K562 (cell line): ENCODE data around the gene TXN2. TPM values are rescaled to one million over a fixed set of nuclear protein-coding genes. Genes with fewer than 3 reads are reported as not detected.

Source experiments
- CBX8 ChIP-seq: fragments of 200-600 bp; sonication (generic); IDR thresholded peaks from 2 replicates; pipeline ENCODE4 v1.6.1; 2012; ENCODE audit warnings: borderline replicate concordance, mixed run types, low read depth, mild to moderate bottlenecking, moderate library complexity, mixed read lengths, low read length, control low read depth, inconsistent platforms; ENCODE audit not compliant: poor library complexity, severe bottlenecking; ENCODE audit errors: extremely low read depth
- CEBPG ChIP-seq, 3 experiments: fragments of 200-800 bp in 1 of 3; sonication (Bioruptor generic) in 1 of 3; sonication (generic) in 1 of 3; formaldehyde crosslinking in 1 of 3; IDR thresholded peaks in 2 of 3; conservative IDR thresholded peaks in 1 of 3; 2 replicates each; pipeline versions ENCODE4 v1.6.1 to v1.8.0; 2016 to 2022; ENCODE audit warnings: missing compliant biosample characterization in 2 of 3, missing genetic modification characterization in 2 of 3, mild to moderate bottlenecking in 1 of 3, missing genetic modification reagents in 1 of 3
- HDGF ChIP-seq: fragments of 450-650 bp; IDR thresholded peaks from 2 replicates; pipeline ENCODE4 v1.6.1; 2016
- LCOR ChIP-seq: sonication (generic); formaldehyde crosslinking; IDR thresholded peaks from 2 replicates; pipeline ENCODE4 v1.8.0; 2022; ENCODE audit warnings: mild to moderate bottlenecking, missing genetic modification reagents
- MAZ ChIP-seq, 2 experiments: fragments of 450-650 bp in 1 of 2; sonication (generic) in 1 of 2; formaldehyde crosslinking; IDR thresholded peaks in 1 of 2; conservative IDR thresholded peaks in 1 of 2; 2 replicates each; pipeline versions ENCODE4 v1.4.0 to v1.5.0; 2020; ENCODE audit warnings: mild to moderate bottlenecking in 1 of 2, missing genetic modification reagents in 1 of 2
- MXI1 ChIP-seq: IDR thresholded peaks from 2 replicates; pipeline ENCODE4 v1.6.1; 2011; ENCODE audit warnings: low read depth, mild to moderate bottlenecking, improper control_type of control experiment, low read length
- TAF7 ChIP-seq: fragments of 450-650 bp; IDR thresholded peaks from 2 replicates; pipeline ENCODE4 v1.6.1; 2016; ENCODE audit warnings: missing genetic modification characterization, missing compliant biosample characterization
- TGIF2 ChIP-seq: sonication (generic); formaldehyde crosslinking; IDR thresholded peaks from 2 replicates; pipeline ENCODE4 v1.8.1; 2022; ENCODE audit warnings: mild to moderate bottlenecking, missing genetic modification reagents, moderate library complexity
- polyA plus RNA-seq, 8 experiments: library from polyadenylated mRNA; depleted of rRNA in 4 of 8; stranded (reverse) in 5 of 8; unstranded in 3 of 8; fragments of >200 nt; fragmentation: Nextera tagmentation in 2 of 8; fragmentation: Illumina TruSeq in 1 of 8; extraction: Ambion mirVana in 2 of 8; extraction: Trizol in 1 of 8; gene quantifications; 2 replicates each; pipeline versions ENCODE4 v1.2.1 to v1.2.3, GENCODE V29; 2011 to 2014; ENCODE audit warnings: inconsistent platforms in 1 of 8, missing spikeins in 1 of 8
- total RNA-seq, 7 experiments: library from RNA; depleted of rRNA in 6 of 7; stranded (reverse); fragments of >200 nt in 6 of 7; fragmentation: Illumina TruSeq in 2 of 7; extraction: Trizol in 2 of 7; gene quantifications; 2 replicates each; pipeline versions ENCODE4 v1.2.1 to v1.2.3, GENCODE V29; 2011 to 2021; ENCODE audit warnings: low replicate concordance in 1 of 7
- TF ChIP-seq, protein P1 (sequence below): fragments of 250-450 bp; sonication (Bioruptor Pico); IDR thresholded peaks from 2 replicates; pipeline ENCODE4 v1.9.0; 2021; ENCODE audit warnings: mild to moderate bottlenecking, inconsistent platforms
- TF ChIP-seq, protein P2 (sequence below), 2 experiments: fragments of 250-450 bp in 1 of 2; fragments of 450-650 bp in 1 of 2; sonication (Bioruptor Pico) in 1 of 2; IDR thresholded peaks; 2 replicates each; pipeline versions ENCODE4 v1.6.1 to v1.8.0; 2016 to 2021; ENCODE audit warnings: mild to moderate bottlenecking in 2 of 2, moderate library complexity in 2 of 2, missing compliant biosample characterization in 1 of 2, missing genetic modification characterization in 1 of 2
- TF ChIP-seq, protein P3 (sequence below): sonication (generic); formaldehyde crosslinking; IDR thresholded peaks from 2 replicates; pipeline ENCODE4 v1.8.1; 2022; ENCODE audit warnings: missing genetic modification reagents

Gene TXN2
- total and polyA plus RNA-seq, 9 of the 15 experiments (the other 6 are each of a cell fraction or from before 2014, with no cell fraction given): 48.5 to 399 (median 118) TPM

DNA sequence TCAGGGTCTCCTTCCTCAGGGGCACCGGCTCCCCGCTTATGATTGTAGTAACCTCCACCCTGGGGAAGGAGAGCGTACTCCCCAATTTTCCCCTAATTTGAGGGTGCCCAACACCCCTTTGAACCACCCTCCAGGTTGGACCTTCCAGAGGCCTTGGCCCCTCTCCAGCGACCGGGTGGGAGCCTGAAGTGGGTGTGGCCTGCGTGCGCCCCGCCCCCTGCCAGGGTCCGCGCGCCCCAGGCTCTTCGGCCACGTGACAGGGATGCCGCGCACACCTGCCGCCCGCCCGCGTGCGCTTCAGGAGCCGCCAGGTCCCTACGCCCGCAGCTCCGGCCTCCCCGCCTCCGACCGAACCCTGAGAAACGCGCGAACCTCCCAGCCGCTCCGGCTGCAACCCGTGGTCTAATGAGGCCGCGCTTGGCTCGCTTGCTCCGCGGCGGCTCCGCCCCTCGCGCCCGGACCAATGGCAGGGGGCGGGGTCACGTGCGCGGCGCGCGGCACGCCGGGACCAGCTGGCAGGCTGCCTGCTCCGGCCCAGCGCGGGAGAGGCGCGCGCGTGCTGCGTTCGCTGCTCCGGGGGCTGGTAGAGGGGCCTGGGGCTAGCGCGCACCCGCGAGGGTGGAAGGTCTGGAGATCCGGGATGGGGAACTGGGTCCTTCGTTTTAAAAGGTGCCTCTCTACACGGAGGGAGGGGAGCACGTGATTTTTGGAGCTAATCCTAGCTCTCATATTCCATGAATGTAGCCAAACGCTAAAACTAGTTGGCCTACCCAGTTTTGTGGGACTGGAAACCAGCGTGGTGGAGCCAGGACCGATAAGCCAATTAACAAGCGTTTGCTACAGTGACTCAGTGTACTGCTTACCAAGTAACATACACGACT, 25.4 kb upstream of the TXN2 start, which contains the start of gene FOXRED2 (continued):
- TF ChIP-seq HDGF (no peak), CEBPG (CRISPR knock-in tag; IDR thresholded peaks at IDR 0.05) (0 out of 2 replicates have a peak, but pooled peaks have one; percentile 37), CEBPG (tag; conservative IDR thresholded peaks at IDR 0.05 in 1 of 2, IDR thresholded peaks at IDR 0.05 in 1 of 2) (no peak), MXI1 (no peak), MAZ (CRISPR knock-in tag; conservative IDR thresholded peaks at IDR 0.05 in 1 of 2, IDR thresholded peaks at IDR 0.05 in 1 of 2) (peak; percentile 48 to 67; a peak in 1 of 4 replicates), TAF7 (tag) (no peak), LCOR (no peak; the same call in 1 of the 2 replicates), CBX8 (no peak), TGIF2 (no peak)
- TF ChIP-seq, protein P1, sequence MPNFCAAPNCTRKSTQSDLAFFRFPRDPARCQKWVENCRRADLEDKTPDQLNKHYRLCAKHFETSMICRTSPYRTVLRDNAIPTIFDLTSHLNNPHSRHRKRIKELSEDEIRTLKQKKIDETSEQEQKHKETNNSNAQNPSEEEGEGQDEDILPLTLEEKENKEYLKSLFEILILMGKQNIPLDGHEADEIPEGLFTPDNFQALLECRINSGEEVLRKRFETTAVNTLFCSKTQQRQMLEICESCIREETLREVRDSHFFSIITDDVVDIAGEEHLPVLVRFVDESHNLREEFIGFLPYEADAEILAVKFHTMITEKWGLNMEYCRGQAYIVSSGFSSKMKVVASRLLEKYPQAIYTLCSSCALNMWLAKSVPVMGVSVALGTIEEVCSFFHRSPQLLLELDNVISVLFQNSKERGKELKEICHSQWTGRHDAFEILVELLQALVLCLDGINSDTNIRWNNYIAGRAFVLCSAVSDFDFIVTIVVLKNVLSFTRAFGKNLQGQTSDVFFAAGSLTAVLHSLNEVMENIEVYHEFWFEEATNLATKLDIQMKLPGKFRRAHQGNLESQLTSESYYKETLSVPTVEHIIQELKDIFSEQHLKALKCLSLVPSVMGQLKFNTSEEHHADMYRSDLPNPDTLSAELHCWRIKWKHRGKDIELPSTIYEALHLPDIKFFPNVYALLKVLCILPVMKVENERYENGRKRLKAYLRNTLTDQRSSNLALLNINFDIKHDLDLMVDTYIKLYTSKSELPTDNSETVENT (CRISPR knock-in tag): peak; percentile 51; the same call in 1 of the 2 replicates
- TF ChIP-seq, protein P2, sequence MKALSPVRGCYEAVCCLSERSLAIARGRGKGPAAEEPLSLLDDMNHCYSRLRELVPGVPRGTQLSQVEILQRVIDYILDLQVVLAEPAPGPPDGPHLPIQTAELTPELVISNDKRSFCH (CRISPR knock-in tag; IDR thresholded peaks at IDR 0.05): no peak
- TF ChIP-seq, protein P2 (tag; IDR thresholded peaks at IDR 0.05): 0 out of 2 replicates have a peak, but pooled peaks have one; percentile 47
- TF ChIP-seq, protein P3, sequence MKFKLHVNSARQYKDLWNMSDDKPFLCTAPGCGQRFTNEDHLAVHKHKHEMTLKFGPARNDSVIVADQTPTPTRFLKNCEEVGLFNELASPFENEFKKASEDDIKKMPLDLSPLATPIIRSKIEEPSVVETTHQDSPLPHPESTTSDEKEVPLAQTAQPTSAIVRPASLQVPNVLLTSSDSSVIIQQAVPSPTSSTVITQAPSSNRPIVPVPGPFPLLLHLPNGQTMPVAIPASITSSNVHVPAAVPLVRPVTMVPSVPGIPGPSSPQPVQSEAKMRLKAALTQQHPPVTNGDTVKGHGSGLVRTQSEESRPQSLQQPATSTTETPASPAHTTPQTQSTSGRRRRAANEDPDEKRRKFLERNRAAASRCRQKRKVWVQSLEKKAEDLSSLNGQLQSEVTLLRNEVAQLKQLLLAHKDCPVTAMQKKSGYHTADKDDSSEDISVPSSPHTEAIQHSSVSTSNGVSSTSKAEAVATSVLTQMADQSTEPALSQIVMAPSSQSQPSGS (CRISPR knock-in tag): no peak
